Fibroblast of skin of abdomen (primary cell): ENCODE data around the gene ANGPTL7.

Experiments
- DNase-seq: peaks from one replicate; pipeline ENCODE4 v3.0.0-alpha.2; 2013

The ANGPTL7 gene

DNA sequence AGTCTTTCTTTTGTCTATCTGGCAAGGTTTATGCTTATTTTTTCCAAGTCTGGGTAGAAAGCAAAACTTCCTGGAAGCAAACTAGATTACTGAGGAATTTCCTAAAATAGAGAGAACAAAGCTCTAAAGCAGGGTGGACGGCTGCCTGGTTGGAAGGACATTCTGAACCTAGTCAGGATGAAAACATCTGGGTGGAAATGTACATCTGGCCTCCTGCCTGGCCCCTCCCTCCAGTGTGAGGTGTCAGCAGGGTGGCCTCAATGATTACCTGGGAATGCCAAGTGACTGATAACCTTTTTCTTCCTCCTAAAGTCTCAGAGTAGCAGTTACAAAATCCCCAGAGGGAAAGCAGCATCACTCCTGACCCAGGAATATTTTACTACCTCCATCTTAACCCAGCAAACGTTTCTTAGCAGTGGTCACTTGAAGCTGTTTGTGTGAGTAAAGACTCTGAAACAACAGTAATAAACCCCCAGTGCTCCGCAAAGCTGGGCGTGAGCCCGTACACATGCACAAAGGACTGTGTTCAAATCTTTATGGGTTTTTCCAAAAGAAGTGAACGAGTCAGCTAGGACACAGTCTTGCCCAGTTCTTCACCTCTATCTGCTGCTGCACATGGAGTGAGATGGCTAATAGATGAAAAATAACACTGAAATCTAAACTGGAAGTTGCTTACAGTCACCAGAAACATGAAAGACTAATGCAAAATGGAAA, 18.9 kb downstream of the ANGPTL7 start:
- DNase-seq = no peak

DNA sequence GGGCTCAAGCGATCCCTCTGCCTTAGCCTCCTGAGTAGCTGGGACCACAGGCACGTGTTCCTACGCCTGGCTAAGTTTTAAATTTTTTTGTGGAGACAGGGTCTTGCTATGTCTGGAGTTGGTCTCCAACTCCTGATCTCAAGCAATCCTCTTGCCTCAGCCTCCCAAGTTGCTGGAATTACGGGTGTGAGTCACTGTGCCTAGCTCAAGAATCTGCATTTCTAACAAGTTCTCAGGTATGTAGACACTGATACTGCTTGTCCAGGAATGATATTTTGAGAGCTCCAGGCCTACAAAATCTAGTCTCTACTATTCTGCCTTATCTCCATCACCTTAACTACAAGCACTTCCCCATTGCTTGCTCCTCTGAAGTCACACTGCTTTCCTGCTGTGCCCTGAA, 22.3 kb downstream of the ANGPTL7 start:
- no peak for DNase-seq

DNA sequence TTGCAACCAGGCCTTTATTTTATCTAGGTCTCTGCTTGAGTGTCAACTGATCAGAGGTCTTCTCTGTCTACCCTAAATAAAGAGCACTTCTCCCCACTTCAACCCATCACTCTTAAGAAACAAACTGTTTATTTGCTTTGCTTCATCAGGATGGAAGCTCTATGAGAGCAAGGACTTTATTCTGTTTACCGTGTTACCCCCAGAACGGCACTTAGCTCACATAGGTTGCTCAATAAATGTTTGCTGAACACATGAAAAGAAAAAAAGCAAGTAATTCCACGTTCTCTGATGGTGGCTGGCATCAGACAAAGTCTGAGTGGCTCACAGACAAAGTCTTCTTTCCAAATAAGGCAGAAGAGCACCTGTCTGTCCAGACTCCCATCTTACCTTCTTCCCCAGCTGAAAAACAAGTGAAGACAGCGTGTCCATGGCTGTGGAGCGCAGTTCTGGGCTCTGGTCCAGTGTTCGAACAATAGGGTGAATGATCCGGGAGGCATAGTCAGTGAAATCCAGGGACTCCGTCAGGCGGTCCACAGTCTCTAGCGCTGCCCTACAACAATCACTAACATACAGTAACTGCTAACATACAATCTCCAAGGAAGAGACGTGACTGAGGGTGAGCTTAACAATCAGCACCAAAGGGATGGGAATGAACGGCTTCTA, 22.9 kb downstream of the ANGPTL7 start:
- DNase-seq = no peak

DNA sequence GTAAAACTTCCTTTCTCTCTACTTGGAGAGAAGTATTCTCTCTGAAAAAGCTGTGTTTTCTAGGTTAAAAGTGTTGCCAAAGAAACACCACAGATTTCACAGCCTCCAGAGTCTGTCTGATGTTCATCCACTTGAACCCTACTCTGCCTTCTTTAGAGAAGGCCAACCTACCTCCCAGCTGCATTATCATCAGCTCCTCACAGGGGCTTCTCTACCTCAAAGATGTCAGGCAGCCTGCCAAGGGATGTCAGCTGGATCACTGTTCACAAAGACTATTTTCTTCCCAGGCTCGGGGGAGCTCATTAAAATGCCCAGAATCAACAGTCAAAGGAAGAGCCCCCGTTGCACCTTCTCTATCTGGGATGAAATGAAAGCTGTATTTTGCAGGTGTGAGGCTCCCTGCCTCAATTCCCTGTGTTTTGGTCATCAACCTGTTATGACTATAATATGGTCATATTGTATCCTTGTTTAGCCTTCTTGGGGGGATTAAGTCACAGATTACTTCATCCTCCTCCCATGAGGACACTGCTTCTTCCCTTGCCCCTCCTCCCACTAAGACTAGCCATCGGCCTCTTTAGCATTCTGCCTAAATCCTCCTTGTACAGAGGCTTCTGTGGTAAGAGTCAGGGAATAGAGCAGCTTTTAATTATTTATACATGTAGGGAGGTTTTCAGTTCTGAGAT, 25.7 kb downstream of the ANGPTL7 start:
- no peak for DNase-seq

DNA sequence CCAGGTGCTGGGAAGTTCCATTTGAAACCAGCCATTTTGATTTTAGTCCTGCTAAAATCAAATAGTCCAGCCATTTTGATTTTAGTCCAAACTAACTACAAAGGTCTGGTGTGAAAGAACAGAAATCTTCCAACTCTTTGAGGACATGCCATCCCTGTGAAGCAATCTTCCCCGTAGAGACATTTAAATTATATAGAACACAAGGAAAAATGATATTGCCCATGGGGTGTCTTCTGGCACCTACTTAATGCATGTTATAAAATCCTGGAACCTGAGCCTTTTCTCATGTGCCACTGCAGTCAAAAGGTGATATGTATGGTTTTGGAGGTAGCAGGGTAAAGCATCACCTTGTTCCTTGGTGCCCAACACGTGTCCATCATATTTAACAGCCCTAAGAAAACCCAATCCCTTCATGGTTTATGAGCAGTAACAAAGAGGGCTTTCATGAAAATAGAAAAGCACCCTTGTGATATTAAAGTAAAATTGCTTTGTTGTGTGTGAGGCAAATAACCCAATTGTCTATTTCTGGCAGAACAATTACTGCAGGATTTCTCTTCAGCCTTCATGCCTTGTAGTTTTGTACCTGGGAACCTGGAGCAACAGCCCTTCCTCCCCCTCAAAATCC, 26.3 kb downstream of the ANGPTL7 start:
- no peak for DNase-seq

DNA sequence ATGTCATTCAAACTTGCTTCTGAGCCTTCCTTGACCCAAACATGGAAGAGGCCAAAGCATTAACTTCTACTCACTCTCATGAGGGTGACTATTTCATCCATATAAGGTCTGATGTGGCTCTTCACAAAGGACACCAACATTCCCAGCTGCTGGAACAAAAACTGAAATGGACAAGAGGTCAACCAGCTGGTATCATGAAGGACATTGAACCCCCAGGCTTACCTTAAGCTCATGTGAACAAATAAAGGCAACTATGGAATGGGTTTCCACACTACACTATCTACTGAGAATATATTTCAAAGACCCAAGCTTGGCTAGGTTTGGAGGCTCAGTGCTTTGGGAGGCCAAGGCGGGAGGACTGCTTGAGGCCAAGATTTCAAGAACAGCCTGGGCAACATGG, 26.9 kb downstream of the ANGPTL7 start:
- no peak for DNase-seq

DNA sequence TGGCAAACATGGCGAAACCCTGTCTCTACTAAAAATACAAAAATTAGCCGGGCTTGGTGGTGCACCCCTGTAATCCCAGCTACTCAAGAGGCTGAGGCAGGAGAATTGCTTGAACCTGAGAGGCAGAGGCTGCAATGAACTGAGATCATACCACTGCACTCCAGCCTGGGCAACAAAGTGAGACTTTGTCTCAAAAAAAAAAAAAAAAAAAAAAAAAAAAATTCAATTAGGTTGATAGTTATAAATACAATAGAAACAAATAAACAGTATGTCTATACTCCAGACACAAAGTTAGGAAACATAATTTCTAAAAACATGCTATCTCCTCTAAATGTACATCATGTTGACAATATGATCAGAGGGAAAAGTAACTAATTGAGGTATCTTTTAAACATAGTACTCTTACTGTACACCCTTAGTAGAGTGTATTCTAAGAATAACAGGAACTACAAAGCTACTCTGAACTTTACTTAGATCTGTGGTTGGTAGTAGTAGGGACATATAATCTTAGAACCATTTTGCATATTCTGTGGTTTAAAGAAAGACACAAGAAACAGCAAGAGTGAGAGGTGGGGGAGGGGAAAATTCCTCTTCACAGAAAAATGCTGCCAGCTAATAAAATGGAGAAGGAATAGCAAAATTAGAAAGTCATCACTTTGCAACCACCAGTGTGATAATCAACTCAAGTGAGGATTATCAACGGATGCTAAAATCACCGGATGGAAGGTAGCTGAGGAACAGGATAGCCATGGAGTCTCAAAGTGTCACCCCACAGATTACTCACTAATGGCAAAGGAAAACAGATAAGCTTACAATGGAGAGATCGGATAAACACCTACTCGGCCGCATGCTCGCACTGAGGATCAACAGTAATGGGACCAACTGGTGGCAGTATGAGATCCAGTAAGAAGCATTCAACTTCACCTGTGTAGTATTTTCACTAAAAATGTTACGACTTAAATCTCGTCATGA, 38.2 kb downstream of the ANGPTL7 start:
- peak; percentile 19 for DNase-seq

DNA sequence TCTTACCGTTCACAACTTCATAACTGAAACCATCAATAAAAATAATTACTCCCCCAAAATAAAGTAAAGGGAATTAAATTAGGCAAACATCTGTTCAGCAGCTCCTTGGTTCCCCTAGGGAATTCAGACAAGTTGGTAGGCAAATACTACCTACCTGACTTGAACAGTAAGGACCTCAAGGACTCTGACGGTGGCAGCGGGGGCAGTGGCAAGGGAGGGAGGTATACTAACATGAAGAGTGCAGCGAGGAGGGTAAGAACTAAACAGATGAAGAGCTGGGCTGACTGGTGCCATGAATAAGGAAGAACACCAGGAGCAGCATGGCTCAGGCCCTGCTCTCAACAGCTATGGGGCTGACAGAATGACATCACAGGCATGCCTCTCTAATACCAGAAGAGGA, 40.0 kb downstream of the ANGPTL7 start:
- no peak for DNase-seq

DNA sequence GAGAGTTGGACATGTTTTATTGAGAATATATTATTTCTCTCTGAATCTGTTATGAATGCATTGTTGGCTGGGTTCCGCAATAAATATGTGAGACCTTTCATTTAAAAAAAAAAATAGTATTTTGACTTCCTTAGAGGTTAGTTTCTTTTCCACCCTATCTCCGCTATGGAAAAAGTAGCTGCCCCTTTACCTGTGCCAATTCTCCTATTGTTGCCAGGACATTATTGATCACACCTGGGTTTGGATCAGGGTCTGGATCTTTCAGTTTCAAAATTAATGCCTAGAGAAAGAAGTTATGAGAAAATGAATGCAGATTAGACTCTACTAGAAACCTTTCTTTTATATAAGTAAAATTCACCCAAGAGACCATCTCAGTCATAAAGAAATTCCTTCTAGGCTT, 44.1 kb downstream of the ANGPTL7 start:
- no peak for DNase-seq

DNA sequence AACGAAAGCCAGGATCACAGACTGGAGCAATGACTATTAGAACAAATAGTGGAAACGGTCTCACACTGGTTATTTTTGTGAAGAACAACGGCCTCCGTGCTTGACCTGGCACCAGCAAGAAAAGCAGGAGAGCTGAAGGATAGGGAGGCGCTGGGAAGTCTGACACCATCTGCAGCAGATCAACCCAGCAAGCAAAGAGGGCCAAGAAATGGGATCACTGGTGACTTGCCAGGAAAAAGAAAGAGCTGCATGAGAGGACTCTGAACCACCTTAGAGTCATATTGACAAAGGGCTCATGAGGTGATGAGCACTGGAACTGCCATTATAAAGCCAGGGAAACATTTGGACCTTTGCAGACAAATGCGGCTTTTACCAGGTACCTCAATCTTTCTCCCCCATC, 48.2 kb downstream of the ANGPTL7 start:
- DNase-seq = no peak

DNA sequence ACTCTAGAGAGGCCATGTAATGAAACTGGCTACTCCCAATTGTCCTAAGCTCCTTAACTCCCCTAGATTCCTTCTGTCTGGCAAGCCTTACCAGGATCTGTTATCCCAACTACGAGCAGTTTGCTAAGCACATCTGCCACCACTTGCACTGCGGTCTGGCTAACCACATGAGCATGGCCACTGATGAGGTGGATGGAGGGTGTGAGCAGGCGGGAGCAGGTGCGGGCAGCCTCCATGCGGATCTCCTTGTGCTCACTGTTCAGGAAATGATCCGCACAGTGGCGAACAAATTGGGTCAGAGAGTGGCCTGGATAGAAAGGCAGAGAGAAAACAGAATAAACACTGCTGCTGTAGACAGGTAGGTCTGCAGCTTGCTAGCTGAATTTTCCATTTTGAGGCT, 49.2 kb downstream of the ANGPTL7 start:
- DNase-seq = no peak

DNA sequence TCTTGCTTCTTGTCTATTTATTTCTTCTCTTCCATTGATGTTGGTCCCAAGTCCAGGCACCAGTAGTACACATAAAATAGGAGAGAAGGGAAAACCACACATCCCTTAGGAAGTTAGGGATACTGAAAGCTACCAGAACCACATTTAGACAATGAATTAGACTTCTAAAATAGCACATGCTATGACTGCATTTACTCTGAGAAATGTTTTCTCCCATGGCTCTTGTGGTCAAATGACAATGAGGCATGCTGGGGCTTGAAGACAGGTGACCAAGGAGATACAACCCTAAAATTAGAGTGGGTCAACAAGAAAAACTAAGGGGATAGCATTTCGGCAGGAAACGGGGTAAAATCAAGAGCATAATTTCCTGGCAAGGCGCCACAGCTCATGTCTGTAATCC, 56.1 kb downstream of the ANGPTL7 start:
- no peak for DNase-seq
